ENCODE measurements around the gene CD300LD.

Gene CD300LD

DNA sequence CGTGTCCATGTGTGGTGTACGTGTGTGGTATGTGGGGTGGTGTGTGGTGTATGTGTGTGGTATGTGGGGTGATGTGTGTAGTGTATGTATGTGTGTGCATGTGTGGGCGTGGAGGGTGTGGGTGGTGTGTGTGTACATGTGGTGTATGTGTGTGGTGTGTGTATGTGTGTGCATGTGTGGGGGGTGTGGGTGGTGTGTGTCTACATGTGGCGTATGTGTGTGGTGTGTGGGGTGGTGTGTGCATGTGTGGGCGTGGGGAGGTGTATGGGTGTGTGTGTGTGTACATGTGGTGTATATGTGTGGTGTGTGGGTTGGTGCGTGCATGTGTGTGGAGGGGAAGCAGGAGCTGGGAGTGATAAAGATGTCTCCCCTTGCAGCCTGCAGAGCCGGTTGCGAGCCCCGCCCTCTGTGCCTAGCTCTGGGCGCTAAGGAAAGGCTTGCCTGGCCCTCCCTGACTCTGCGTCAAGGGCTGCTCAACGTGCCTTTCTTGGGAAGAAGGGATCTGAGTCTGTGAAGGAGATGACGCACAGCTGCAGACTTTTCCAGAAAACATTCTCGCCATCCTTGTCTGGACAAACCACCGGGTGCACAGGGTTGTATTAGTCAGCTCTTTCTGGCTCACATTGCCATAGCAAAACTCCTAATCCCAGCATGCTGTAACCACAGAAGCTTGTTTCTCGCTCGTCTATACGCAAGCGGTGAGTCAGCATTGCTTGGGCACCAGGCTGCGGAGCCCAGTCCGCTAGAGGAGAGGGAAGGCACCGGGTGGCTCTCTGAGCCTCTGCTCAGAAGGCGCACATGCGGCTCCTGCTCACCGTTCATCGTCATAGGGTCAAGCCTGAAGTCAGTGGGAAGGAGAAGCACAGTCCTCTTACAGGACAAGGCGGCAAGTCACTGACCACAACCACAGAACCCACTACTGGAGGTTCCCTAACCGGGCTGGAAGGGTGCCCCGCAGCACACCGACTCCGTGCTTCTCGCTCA is 22.8 kb downstream of the CD300LD start (continued):
- TF ChIP-seq, protein P1, sequence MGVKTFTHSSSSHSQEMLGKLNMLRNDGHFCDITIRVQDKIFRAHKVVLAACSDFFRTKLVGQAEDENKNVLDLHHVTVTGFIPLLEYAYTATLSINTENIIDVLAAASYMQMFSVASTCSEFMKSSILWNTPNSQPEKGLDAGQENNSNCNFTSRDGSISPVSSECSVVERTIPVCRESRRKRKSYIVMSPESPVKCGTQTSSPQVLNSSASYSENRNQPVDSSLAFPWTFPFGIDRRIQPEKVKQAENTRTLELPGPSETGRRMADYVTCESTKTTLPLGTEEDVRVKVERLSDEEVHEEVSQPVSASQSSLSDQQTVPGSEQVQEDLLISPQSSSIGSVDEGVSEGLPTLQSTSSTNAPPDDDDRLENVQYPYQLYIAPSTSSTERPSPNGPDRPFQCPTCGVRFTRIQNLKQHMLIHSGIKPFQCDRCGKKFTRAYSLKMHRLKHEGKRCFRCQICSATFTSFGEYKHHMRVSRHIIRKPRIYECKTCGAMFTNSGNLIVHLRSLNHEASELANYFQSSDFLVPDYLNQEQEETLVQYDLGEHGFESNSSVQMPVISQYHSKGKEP (tag by site-specific recombination; IDR thresholded peaks at IDR 0.05) = no peak
- TF ChIP-seq ZBTB21 (tag by site-specific recombination; IDR thresholded peaks at IDR 0.05) (peak; percentile 83), ZFHX2 (tag by site-specific recombination; conservative IDR thresholded peaks at IDR 0.05) (peak; percentile 99), ZNF114 (tag by site-specific recombination; IDR thresholded peaks at IDR 0.05) (peak; percentile 17; the same call in 1 of the 2 replicates), ZNF777 (tag by site-specific recombination; IDR thresholded peaks at IDR 0.05; ENCODE audit: borderline replicate concordance) (0 out of 2 replicates have a peak, but pooled peaks have one; percentile 45), ZBTB17 (tag by site-specific recombination; IDR thresholded peaks at IDR 0.05) (peak; percentile 43; the same call in 1 of the 2 replicates)
- TF ChIP-seq, protein P2, sequence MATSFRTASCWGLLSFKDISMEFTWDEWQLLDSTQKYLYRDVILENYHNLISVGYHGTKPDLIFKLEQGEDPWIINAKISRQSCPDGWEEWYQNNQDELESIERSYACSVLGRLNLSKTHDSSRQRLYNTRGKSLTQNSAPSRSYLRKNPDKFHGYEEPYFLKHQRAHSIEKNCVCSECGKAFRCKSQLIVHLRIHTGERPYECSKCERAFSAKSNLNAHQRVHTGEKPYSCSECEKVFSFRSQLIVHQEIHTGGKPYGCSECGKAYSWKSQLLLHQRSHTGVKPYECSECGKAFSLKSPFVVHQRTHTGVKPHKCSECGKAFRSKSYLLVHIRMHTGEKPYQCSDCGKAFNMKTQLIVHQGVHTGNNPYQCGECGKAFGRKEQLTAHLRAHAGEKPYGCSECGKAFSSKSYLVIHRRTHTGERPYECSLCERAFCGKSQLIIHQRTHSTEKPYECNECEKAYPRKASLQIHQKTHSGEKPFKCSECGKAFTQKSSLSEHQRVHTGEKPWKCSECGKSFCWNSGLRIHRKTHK (tag by site-specific recombination; IDR thresholded peaks at IDR 0.05) = 0 out of 2 replicates have a peak, but pooled peaks have one; percentile 14
- TF ChIP-seq, protein P3, sequence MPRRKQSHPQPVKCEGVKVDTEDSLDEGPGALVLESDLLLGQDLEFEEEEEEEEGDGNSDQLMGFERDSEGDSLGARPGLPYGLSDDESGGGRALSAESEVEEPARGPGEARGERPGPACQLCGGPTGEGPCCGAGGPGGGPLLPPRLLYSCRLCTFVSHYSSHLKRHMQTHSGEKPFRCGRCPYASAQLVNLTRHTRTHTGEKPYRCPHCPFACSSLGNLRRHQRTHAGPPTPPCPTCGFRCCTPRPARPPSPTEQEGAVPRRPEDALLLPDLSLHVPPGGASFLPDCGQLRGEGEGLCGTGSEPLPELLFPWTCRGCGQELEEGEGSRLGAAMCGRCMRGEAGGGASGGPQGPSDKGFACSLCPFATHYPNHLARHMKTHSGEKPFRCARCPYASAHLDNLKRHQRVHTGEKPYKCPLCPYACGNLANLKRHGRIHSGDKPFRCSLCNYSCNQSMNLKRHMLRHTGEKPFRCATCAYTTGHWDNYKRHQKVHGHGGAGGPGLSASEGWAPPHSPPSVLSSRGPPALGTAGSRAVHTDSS (tag by site-specific recombination; IDR thresholded peaks at IDR 0.05) = no peak
- TF ChIP-seq, protein P4, sequence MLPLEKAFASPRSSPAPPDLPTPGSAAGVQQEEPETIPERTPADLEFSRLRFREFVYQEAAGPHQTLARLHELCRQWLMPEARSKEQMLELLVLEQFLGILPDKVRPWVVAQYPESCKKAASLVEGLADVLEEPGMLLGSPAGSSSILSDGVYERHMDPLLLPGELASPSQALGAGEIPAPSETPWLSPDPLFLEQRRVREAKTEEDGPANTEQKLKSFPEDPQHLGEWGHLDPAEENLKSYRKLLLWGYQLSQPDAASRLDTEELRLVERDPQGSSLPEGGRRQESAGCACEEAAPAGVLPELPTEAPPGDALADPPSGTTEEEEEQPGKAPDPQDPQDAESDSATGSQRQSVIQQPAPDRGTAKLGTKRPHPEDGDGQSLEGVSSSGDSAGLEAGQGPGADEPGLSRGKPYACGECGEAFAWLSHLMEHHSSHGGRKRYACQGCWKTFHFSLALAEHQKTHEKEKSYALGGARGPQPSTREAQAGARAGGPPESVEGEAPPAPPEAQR (tag by site-specific recombination; IDR thresholded peaks at IDR 0.05) = no peak

DNA sequence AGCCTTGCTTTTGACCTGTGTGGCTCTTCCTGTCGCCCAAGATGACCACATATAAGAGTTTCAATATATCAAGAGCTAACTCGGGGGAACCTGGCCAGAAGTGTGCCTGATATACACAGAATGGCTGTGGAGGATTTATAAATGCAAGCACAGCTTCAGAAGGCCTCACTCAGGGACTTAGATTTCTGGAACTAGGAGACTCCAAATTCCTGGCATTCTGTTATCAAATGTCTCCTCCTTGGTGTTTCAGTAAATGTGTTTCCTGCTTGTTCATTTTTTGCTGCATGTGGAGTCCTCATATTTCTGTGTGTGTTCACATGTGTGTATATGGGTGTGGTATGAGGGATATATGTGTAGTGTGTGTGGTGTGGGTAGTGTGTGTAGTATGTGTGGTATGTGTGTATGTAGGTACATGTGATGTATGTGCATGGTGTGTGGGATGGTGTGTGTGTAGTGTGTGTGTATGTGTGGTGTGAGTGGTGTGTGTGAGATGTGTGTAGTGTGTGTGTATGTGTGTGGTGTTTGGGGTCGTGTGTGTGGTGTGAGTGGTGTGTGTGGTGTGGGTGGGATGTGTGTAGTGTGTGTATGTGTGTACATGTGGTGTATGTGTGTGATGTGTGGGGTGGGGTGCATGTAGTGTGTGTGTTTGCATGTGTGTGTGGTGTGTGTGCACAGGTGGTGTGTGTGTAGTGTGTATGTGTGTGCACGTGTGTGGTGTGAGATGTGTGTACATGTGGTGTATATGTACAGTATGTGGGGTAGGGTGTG is 23.8 kb downstream of the CD300LD start:
- Histone ChIP-seq H3K4me1 (ENCODE audit: control insufficient read depth, insufficient read depth, low read length) (no peaks in the 10 kb centered on the region), H3K36me3 (ENCODE audit: control insufficient read depth in 2 of 2, insufficient read depth in 1 of 2, low read length in 2 of 2) (no peaks in the 10 kb centered on the region), H3K4me3 (ENCODE audit: low read depth, low read length) (no peak overlapping the region), H3K9me3 (ENCODE audit: control insufficient read depth, insufficient read depth, low read depth, low read length) (no peaks in the 10 kb centered on the region), H3K27ac (ENCODE audit: extremely low read depth, low read depth, low read length) (no peak overlapping the region)
- POLR2A ChIA-PET = no interaction called here
- CTCF ChIA-PET = interaction anchor here (0.6 to 2.9 kb wide), 2 partner anchors 9 to 273 kb away, joined by 3 to 22 read pairs; no protein-coding TSS in a partner anchor
- TF ChIP-seq ZNF175 (tag by site-specific recombination; IDR thresholded peaks at IDR 0.05) (0 out of 2 replicates have a peak, but pooled peaks have one; percentile 81), ZNF157 (tag by site-specific recombination; IDR thresholded peaks at IDR 0.05) (peak; percentile 8; the same call in 1 of the 2 replicates), ZNF341 (tag by site-specific recombination; IDR thresholded peaks at IDR 0.05; ENCODE audit: low read depth) (no peak), ZNF777 (tag by site-specific recombination; IDR thresholded peaks at IDR 0.05; ENCODE audit: borderline replicate concordance) (0 out of 2 replicates have a peak, but pooled peaks have one; percentile 32), ZNF221 (tag by site-specific recombination; IDR thresholded peaks at IDR 0.05; ENCODE audit: borderline replicate concordance) (no peak), IKZF3 (tag by site-specific recombination; IDR thresholded peaks at IDR 0.05) (no peak), ZNF114 (tag by site-specific recombination; IDR thresholded peaks at IDR 0.05) (0 out of 2 replicates have a peak, but pooled peaks have one; percentile 25), ZNF776 (tag by site-specific recombination; IDR thresholded peaks at IDR 0.05; ENCODE audit: borderline replicate concordance) (peak; percentile 47; the same call in 1 of the 2 replicates), ZNF274 (IDR thresholded peaks at IDR 0.05; ENCODE audit: low read length) (no peak), ZNF274 (tag by site-specific recombination; IDR thresholded peaks at IDR 0.05; ENCODE audit: borderline replicate concordance) (peak; percentile 18; the same call in 1 of the 2 replicates), ZNF248 (tag by site-specific recombination; IDR thresholded peaks at IDR 0.05) (peak; percentile 68; the same call in 1 of the 2 replicates), ZNF311 (tag by site-specific recombination; IDR thresholded peaks at IDR 0.05; ENCODE audit: borderline replicate concordance) (0 out of 2 replicates have a peak, but pooled peaks have one; percentile 47), ZNF473 (tag by site-specific recombination; IDR thresholded peaks at IDR 0.05) (peak; percentile 50; the same call in 1 of the 2 replicates), ZNF16 (tag by site-specific recombination; IDR thresholded peaks at IDR 0.05; ENCODE audit: low read depth) (no peak)

All from HEK293 (cell line).